Measurements from ENCODE around the gene AP1B1. TPM values are rescaled to one million over a fixed set of nuclear protein-coding genes. Genes with fewer than 3 reads are reported as not detected.

AP1B1 gene
- total RNA-seq, 1 experiment from 2014 or later: 101 TPM

DNA sequence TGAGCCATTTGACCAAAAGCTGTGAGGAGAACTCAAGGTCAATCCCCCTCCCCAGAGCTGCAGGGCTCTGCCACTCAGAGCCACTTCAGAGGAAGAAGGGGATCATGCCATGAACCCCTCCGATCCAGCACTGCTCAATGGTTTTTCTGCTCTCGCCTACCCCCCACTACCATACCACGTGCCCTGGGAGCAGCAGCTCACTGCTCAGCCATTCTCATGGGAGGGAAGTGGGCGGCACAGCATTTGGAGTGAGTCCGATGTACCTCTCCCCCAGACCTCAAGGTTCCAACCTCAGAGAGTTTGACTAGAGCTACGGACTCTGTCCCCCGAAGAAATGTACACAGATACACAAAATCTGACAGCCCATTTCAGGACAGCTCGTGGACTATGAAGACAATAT lies 34.5 kb downstream of the AP1B1 start:
- H3K36me3 ChIP-seq (ENCODE audit: control insufficient read depth, insufficient read depth, low read length): peaks cover 4% of the 10 kb centered on the region
- intact Hi-C loops (cut with micrococcal nuclease; ENCODE audit: unreplicated experiment): no loop called here
- no peak for DNase-seq
- Mint-ChIP-seq H3K4me3 (ENCODE audit: unreplicated experiment) (no peak overlapping the region), H3K27me3 (ENCODE audit: insufficient read depth, unreplicated experiment) (no peaks in the 10 kb centered on the region), H3K4me1 (ENCODE audit: low read depth, unreplicated experiment) (no peaks in the 10 kb centered on the region), H3K9me3 (ENCODE audit: unreplicated experiment) (no peaks in the 10 kb centered on the region), H3K36me3 (ENCODE audit: insufficient read depth, unreplicated experiment) (peaks cover 38% of the 10 kb centered on the region), H3K27ac (ENCODE audit: unreplicated experiment) (no peak overlapping the region)
- TF ChIP-seq, protein P1, sequence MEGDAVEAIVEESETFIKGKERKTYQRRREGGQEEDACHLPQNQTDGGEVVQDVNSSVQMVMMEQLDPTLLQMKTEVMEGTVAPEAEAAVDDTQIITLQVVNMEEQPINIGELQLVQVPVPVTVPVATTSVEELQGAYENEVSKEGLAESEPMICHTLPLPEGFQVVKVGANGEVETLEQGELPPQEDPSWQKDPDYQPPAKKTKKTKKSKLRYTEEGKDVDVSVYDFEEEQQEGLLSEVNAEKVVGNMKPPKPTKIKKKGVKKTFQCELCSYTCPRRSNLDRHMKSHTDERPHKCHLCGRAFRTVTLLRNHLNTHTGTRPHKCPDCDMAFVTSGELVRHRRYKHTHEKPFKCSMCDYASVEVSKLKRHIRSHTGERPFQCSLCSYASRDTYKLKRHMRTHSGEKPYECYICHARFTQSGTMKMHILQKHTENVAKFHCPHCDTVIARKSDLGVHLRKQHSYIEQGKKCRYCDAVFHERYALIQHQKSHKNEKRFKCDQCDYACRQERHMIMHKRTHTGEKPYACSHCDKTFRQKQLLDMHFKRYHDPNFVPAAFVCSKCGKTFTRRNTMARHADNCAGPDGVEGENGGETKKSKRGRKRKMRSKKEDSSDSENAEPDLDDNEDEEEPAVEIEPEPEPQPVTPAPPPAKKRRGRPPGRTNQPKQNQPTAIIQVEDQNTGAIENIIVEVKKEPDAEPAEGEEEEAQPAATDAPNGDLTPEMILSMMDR (IDR thresholded peaks at IDR 0.05; ENCODE audit: insufficient read depth in 1 of 2, low read depth in 1 of 2, low read length in 1 of 2, severe bottlenecking in 1 of 2, unreplicated experiment in 1 of 2): no peak
- TSS peak; percentile 10 for BruUV-seq (replicated peaks)
- no peaks in the 10 kb centered on the region for H3K9me3 ChIP-seq
- H3K4me3 ChIP-seq (ENCODE audit: low read depth, low read length): no peak overlapping the region
- POLR2A ChIA-PET: no interaction called here
- no peaks in the 10 kb centered on the region for H3K27me3 ChIP-seq (replicated peaks; ENCODE audit: control insufficient read depth, insufficient read depth, low read length)
- H3K4me1 ChIP-seq: no peaks in the 10 kb centered on the region
- CTCF ChIA-PET: no interaction called here

DNA sequence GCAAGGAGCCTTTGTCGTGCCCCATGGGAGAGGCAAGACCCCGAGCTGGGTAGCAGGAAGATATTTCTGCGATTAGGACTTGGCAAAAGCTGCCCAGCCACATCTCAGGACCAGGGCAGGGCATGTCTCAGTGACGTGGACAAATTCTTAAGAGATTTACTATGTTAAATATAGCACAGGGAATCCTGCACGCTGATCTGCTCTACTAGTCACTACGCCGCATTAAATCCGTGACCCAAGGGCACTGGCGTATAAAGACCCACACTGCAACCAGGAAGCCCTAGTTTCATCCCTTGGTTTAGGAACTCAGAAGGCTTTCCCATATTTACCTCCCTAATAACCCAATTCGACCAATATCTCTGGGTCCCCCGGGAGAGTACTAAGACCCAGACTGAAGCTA lies 35.1 kb downstream of the AP1B1 start:
- no peaks in the 10 kb centered on the region for H3K4me1 ChIP-seq
- intact Hi-C loops (cut with micrococcal nuclease; ENCODE audit: unreplicated experiment): no loop called here
- peaks cover 3% of the 10 kb centered on the region for H3K36me3 ChIP-seq (ENCODE audit: control insufficient read depth, insufficient read depth, low read length)
- Mint-ChIP-seq H3K4me1 (ENCODE audit: low read depth, unreplicated experiment) (no peaks in the 10 kb centered on the region), H3K27ac (ENCODE audit: unreplicated experiment) (no peak overlapping the region), H3K9me3 (ENCODE audit: unreplicated experiment) (no peaks in the 10 kb centered on the region), H3K36me3 (ENCODE audit: insufficient read depth, unreplicated experiment) (peaks cover 37% of the 10 kb centered on the region), H3K27me3 (ENCODE audit: insufficient read depth, unreplicated experiment) (no peaks in the 10 kb centered on the region), H3K4me3 (ENCODE audit: unreplicated experiment) (no peak overlapping the region)
- no peak overlapping the region for H3K4me3 ChIP-seq (ENCODE audit: low read depth, low read length)
- no TSS peak for BruUV-seq (replicated peaks)
- H3K27me3 ChIP-seq (replicated peaks; ENCODE audit: control insufficient read depth, insufficient read depth, low read length): no peaks in the 10 kb centered on the region
- POLR2A ChIA-PET: no interaction called here
- DNase-seq: no peak
- H3K9me3 ChIP-seq: no peaks in the 10 kb centered on the region
- CTCF ChIA-PET: no interaction called here
- TF ChIP-seq, protein P1 (IDR thresholded peaks at IDR 0.05; ENCODE audit: insufficient read depth in 1 of 2, low read depth in 1 of 2, low read length in 1 of 2, severe bottlenecking in 1 of 2, unreplicated experiment in 1 of 2): no peak

GRCh38 chr22:29352778-29353177 lies 35.6 kb downstream of the AP1B1 start:
- Histone ChIP-seq H3K4me3 (ENCODE audit: low read depth, low read length) (no peak overlapping the region), H3K36me3 (ENCODE audit: control insufficient read depth, insufficient read depth, low read length) (no peaks in the 10 kb centered on the region; the same call in 1 of the 2 replicates), H3K9me3 (no peaks in the 10 kb centered on the region), H3K4me1 (no peaks in the 10 kb centered on the region), H3K27me3 (replicated peaks; ENCODE audit: control insufficient read depth, insufficient read depth, low read length) (no peaks in the 10 kb centered on the region)
- TF ChIP-seq, protein P1 (IDR thresholded peaks at IDR 0.05; ENCODE audit: insufficient read depth in 1 of 2, low read depth in 1 of 2, low read length in 1 of 2, severe bottlenecking in 1 of 2, unreplicated experiment in 1 of 2): no peak
- no peak overlapping the region for H3K4me3 Mint-ChIP-seq (ENCODE audit: unreplicated experiment)
- H3K27ac Mint-ChIP-seq (ENCODE audit: unreplicated experiment): no peak overlapping the region
- no TSS peak for BruUV-seq (replicated peaks)
- no peak for DNase-seq
- no peaks in the 10 kb centered on the region for H3K9me3 Mint-ChIP-seq (ENCODE audit: unreplicated experiment)
- H3K4me1 Mint-ChIP-seq (ENCODE audit: low read depth, unreplicated experiment): no peaks in the 10 kb centered on the region
- intact Hi-C loops (cut with micrococcal nuclease; ENCODE audit: unreplicated experiment): no loop called here
- H3K36me3 Mint-ChIP-seq (ENCODE audit: insufficient read depth, unreplicated experiment): peaks cover 36% of the 10 kb centered on the region
- CTCF ChIA-PET: no interaction called here
- no peaks in the 10 kb centered on the region for H3K27me3 Mint-ChIP-seq (ENCODE audit: insufficient read depth, unreplicated experiment)
- POLR2A ChIA-PET: no interaction called here
